ENCODE results near the gene PLD6. TPM values are rescaled to one million over a fixed set of nuclear protein-coding genes. Genes with fewer than 3 reads are reported as not detected.
A peak's percentile ranks its signal among the peaks of the same experiment; 100 is the strongest.

PLD6 gene
- total and polyA plus RNA-seq, 12 donors: 3.7 to 16.3 (median 7.9) TPM

- DNase-seq (no peak), ATAC-seq (peak in 2 of 8 donors; percentile 9 to 25)
- Histone ChIP-seq H3K27ac (no peak overlapping the region), H3K36me3 (peaks cover 6 to 100% (median 73%) of the 10 kb centered on the region in 9 donors), H3K4me3 (no peak overlapping the region), H3K9me3 (no peaks in the 10 kb centered on the region), H3K4me1 (peaks cover 0 to 5% (median 0%) of the 10 kb centered on the region in 9 donors), H3K27me3 (no peaks in the 10 kb centered on the region)
- no peak for TF ChIP-seq CTCF (IDR thresholded peaks at IDR 0.05)
- intact Hi-C loops (cut with DNase I): no loop called here
- WGBS, 2 donors: 88% methylated on average over 17 of the region's 17 CpGs
These were observed 10.1 kb upstream of the PLD6 start for GRCh38 chr17:17216236-17216635.

- H3K36me3 ChIP-seq: peaks cover 2 to 100% (median 68%) of the 10 kb centered on the region in 9 donors
- peaks cover 0 to 5% (median 0%) of the 10 kb centered on the region in 9 donors for H3K4me1 ChIP-seq
- H3K27me3 ChIP-seq: no peaks in the 10 kb centered on the region
- no peak for TF ChIP-seq CTCF (IDR thresholded peaks at IDR 0.05)
- intact Hi-C loops (cut with DNase I): no loop called here
- ATAC-seq: peak in 1 of 8 donors; percentile 14
- no peak overlapping the region for H3K27ac ChIP-seq
- DNase-seq: no peak
- WGBS, 2 donors: 90 to 91% methylated on average over 8 of the region's 8 CpGs
- no peak overlapping the region for H3K4me3 ChIP-seq
- H3K9me3 ChIP-seq: no peaks in the 10 kb centered on the region
These were observed 9.4 kb upstream of the PLD6 start for GRCh38 chr17:17215575-17215974.

DNA sequence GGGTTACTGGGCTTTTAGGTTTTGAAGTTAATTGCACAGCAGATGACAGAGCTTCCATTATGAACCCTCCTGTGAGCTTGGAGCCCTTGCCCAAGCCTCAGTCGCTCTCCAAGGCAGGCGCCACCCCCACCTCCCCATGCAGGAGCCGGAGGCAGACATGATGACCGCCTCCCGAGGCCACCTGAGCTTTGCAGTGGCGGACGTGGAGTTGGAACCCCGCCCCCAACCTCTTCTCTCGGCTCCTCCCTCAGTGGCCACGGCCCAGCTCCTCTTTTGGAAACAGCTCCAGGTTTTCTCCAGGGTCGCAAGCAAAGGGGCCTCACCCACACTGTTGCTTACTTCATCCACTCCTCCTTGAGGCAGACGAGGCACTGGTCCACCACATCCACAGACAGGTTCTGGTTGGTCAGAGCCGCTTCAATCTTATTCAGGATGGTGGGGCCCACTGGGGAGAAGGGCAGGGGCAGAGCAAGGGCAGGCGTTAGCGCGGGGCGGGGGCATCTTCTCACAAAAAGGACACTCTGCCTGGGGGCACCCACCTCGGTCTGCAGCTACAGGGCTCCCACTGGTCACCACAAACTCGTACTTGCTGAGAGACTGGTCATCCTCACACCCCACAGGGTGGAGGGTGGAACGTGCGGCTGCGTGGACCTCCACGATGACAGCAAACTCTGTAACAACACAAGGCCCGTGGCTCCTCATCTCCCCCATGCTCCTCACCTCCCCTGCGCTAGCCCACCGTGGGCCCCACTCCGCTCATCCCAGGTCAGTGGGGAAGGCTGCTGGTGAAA is 8.7 kb upstream of the PLD6 start:
- ATAC-seq (peak in 3 of 8 donors; percentile 8 to 16 (median 13)), DNase-seq (no peak)
- Histone ChIP-seq H3K4me3 (no peak overlapping the region), H3K36me3 (peaks cover 0 to 100% (median 61%) of the 10 kb centered on the region in 9 donors), H3K9me3 (no peaks in the 10 kb centered on the region), H3K27ac (no peak overlapping the region), H3K4me1 (peaks cover 0 to 5% (median 0%) of the 10 kb centered on the region in 9 donors), H3K27me3 (no peaks in the 10 kb centered on the region)
- no peak for TF ChIP-seq CTCF (IDR thresholded peaks at IDR 0.05)
- intact Hi-C loops (cut with DNase I): no loop called here
- 85 to 90% methylated on average over 27 of the region's 27 CpGs for WGBS, 2 donors

DNA sequence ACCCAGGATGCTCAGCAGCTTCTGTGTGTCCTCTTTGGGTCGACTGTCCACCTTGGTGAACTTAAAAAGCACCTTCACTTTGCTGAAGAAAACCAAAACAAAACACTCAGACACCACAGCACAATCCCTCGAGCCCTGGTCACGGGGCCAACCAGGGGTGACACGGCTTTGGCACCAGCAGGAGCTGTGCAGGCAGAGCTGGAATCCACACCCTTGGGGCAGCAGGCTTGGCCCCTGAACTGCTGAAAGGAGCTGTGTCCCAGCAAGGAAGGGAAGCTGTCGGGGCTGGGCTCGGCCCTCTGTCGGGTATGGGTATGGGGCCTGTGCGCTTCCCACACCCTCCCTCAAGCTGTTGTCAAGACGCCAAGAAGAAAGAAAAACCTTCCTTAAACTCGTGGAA is 7.6 kb upstream of the PLD6 start:
- no peak overlapping the region for H3K27ac ChIP-seq
- ATAC-seq (peak in 7 of 8 donors; percentile 26 to 58 (median 51)), DNase-seq (no peak)

More for the DNA sequence above, 7.6 kb upstream of the PLD6 start:
- Histone ChIP-seq H3K4me1 (peaks cover 0 to 5% (median 0%) of the 10 kb centered on the region in 9 donors), H3K9me3 (no peaks in the 10 kb centered on the region), H3K36me3 (peaks cover 0 to 90% (median 56%) of the 10 kb centered on the region in 9 donors), H3K27me3 (no peaks in the 10 kb centered on the region), H3K4me3 (no peak overlapping the region)
- TF ChIP-seq CTCF (IDR thresholded peaks at IDR 0.05): no peak
- WGBS, 2 donors: 64 to 71% methylated on average over 10 of the region's 10 CpGs
- intact Hi-C loops (cut with DNase I): no loop called here

All from heart right ventricle (tissue), 16 donors.